HL-60 (cell line): ENCODE data around the gene MEIS1.

Experiments
- DNase-seq, 2 experiments: peaks; one replicate each; pipeline ENCODE4 v3.0.0-alpha.2; 2010 to 2020; ENCODE audit warnings: low read depth in 1 of 2, low spot score in 1 of 2
- H3K27ac ChIP-seq: fragments of 250-450 bp; sonication (Bioruptor Pico); replicated peaks from 2 replicates; pipeline ENCODE4 v1.5.1; 2020; ENCODE audit warnings: mild to moderate bottlenecking, moderate library complexity
- H3K27me3 ChIP-seq: fragments of 250-450 bp; sonication (Bioruptor Pico); 2 replicates; pipeline ENCODE4 v1.5.1; 2021; ENCODE audit warnings: mild to moderate bottlenecking, moderate library complexity; ENCODE audit not compliant: insufficient read depth, poor library complexity, severe bottlenecking
- H3K4me3 ChIP-seq: replicated peaks from 2 replicates; pipeline ENCODE4 v1.5.1; 2011; ENCODE audit warnings: mild to moderate bottlenecking, control low read depth, low read length; ENCODE audit not compliant: insufficient read depth
- CTCF ChIP-seq: IDR thresholded peaks from one replicate; pipeline ENCODE4 v1.5.1; 2011; ENCODE audit warnings: low read length, control low read depth, inconsistent platforms; ENCODE audit not compliant: insufficient read depth
- GABPA ChIP-seq: IDR thresholded peaks from 2 replicates; pipeline ENCODE4 v1.6.1; 2012; ENCODE audit warnings: low read depth
- POLR2AphosphoS5 ChIP-seq: IDR thresholded peaks from 2 replicates; pipeline ENCODE4 v1.6.1; 2012; ENCODE audit warnings: low read depth
- REST ChIP-seq: IDR thresholded peaks from 2 replicates; pipeline ENCODE4 v1.6.1; 2012; ENCODE audit warnings: low read depth; ENCODE audit not compliant: insufficient replicate concordance
- SPI1 ChIP-seq: IDR thresholded peaks from 2 replicates; pipeline ENCODE4 v1.6.1; 2012; ENCODE audit warnings: low read depth, mild to moderate bottlenecking, borderline replicate concordance

MEIS1 gene

GRCh38 chr2:66429693-66430504 lies 5.0 kb upstream of the MEIS1 start:
- no peak for DNase-seq
- Histone ChIP-seq H3K27me3 (peaks cover 69% of the 10 kb centered on the region), H3K4me3 (no peak overlapping the region), H3K27ac (no peak overlapping the region)
- TF ChIP-seq CTCF (no peak), POLR2AphosphoS5 (no peak), REST (no peak), SPI1 (no peak), GABPA (no peak)

GRCh38 chr2:66430505-66431273 lies 4.2 kb upstream of the MEIS1 start:
- no peak for TF ChIP-seq GABPA
- TF ChIP-seq SPI1 = no peak
- no peak for TF ChIP-seq POLR2AphosphoS5
- TF ChIP-seq REST = no peak
- TF ChIP-seq CTCF = no peak
- H3K4me3 ChIP-seq = no peak overlapping the region
- H3K27ac ChIP-seq = no peak overlapping the region
- DNase-seq = no peak
- peaks cover 67% of the 10 kb centered on the region for H3K27me3 ChIP-seq

GRCh38 chr2:66431274-66431642 lies 3.7 kb upstream of the MEIS1 start:
- TF ChIP-seq GABPA = no peak
- TF ChIP-seq SPI1 = no peak
- TF ChIP-seq REST = no peak
- DNase-seq = no peak
- Histone ChIP-seq H3K4me3 (no peak overlapping the region), H3K27ac (no peak overlapping the region), H3K27me3 (peaks cover 63% of the 10 kb centered on the region)
